GM21528 (cell line): Measurements from ENCODE around the gene PIP4K2A.
A peak's percentile ranks its signal among the peaks of the same experiment; 100 is the strongest.
"Not testable (repeated sequence)": the region's sequence is repeated elsewhere in the genome, so short reads cannot be mapped to it uniquely, and the experiment has no call there.

Experiments
- ATAC-seq: cut with Tn5 transposase; IDR thresholded peaks from one replicate; pipeline ENCODE4 v1.9.1; 2021; ENCODE audit warnings: mild to moderate bottlenecking, moderate library complexity; ENCODE audit not compliant: unreplicated experiment, low FRiP score

PIP4K2A gene

GRCh38 chr10:22714479-22715289 lies at the start of gene PIP4K2A:
PIP4K2A (minus strand) TSS chr10:22714578; CDS start chr10:22714326, 252 bp downstream.
- peak; percentile 67 for ATAC-seq

GRCh38 chr10:22761569-22762220 lies 47.3 kb upstream of the PIP4K2A start:
- ATAC-seq, result no peak

GRCh38 chr10:22760025-22760424 lies 45.6 kb upstream of the PIP4K2A start:
- no peak for ATAC-seq

DNA sequence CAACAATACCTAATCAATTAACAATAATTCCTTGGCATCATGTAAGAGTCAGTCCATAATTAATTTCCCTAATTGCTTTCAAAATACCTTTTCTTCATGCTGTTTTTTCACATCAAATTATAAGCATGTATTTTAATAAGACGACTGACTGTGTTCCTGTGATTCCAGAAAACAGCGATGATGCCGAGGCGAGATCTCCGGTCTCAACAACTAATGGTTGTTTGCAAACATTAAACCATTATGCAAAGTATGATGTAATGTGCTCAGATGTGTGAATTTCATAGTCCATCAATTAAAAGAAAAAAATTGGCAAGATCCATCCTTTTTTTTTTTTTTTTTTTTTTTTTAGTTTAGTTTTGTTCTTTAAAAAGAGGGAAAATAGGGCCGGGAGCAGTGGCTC lies 44.5 kb upstream of the PIP4K2A start:
- no peak for ATAC-seq

DNA sequence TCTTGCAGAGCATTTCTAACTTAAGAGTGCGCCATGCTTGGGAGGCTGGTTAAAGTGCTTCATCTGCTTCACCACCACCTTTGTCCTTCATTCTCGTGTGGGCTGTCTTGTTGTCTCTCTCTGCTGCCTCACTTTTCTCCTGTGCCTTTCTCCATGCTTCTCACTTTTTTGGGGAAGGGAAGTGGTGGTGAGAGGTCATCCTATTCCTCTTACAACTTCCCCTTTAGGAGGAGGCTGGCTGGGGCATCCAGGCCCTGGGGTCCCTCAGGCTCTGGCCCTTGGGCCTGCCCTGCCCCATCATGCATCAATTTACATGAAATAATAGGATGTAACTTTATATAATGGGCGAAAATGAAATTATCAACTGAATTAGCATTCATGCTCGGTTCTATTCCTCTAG lies 39.9 kb upstream of the PIP4K2A start:
- ATAC-seq, result no peak

DNA sequence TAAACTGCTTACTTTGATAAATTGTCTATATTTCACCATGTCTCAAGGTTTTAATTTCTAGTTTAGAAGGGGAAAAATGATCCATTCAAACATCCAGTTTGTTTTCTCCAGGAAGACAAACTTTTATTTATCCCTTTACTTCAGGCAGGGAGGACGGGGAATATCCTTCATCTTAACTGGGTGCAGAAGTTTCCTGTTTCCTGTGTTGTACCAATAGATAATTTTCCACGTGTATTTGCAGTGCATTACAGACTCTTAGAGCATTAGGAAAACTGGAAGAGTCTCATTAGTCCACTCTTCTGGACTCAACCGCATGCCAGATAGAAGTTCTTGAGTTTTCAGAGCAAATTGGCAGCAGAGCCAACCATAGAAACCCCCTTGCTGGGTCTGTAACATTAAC lies 39.4 kb upstream of the PIP4K2A start:
- ATAC-seq, result no peak

DNA sequence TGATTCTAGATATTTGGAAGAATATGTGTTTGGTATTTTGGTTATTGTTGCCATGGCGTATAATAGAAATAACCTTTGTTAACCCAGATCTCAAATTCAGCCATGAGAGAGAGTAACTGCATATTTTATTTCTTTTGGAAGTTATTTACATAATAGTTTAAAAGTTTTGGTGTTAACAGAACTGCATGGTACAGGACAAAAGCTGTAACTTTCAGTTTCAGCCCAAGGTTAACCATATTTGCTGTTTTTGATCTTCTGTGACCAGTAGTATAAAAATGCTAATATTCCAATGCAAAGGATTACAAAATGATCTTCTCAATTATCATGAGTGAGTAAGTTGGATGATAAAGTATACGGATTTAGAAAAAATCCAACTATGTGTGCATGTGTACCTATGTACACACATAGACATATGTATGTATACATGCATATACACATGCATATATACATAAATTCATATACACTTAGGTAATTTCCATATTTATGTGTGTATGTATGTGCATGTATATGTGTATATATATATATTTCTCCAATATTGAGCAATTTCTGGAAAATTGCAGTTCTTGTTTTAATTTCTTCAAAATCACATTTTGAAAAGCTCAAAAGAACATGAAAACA lies 38.0 kb upstream of the PIP4K2A start:
- no peak for ATAC-seq

- ATAC-seq, result no peak
Observed at GRCh38 chr10:22750131-22750530, 35.8 kb upstream of the PIP4K2A start.

DNA sequence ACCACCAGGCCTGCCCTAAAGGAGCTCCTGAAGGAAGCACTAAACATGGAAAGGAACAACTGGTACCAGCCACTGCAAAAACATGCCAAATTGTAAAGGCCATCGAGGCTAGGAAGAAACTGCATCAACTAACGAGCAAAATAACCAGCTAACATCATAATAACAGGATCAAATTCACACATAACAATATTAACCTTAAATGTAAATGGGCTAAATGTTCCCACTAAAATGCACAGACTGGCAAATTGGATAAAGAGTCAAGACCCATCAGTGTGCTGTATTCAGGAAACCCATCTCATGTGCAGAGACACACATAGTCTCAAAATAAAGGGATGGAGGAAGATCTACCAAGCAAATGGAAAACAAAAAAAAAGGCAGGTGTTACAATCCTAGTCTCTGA lies 30.5 kb upstream of the PIP4K2A start:
- not testable (repeated sequence) for ATAC-seq

GRCh38 chr10:22742678-22743077 lies 28.3 kb upstream of the PIP4K2A start:
- ATAC-seq, result peak; percentile 95

DNA sequence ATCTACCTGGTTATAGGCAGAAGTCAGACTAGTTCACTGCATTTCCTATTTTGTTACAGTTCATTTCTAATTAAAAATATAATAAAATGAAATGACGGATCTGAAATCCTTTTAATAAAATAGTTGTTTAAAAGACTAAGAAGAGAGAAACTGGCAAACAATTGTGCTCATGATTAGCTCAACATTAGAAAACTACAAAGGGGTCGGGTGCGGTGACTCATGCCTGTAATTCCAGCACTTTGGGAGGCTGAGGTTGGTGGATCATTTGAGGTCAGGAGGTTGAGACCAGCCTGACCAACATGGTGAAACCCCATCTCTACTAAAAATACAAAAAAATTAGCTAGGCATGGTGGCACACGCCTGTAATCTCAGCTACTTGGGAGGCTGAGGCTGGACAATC lies 27.3 kb upstream of the PIP4K2A start:
- ATAC-seq, result not testable (repeated sequence)

DNA sequence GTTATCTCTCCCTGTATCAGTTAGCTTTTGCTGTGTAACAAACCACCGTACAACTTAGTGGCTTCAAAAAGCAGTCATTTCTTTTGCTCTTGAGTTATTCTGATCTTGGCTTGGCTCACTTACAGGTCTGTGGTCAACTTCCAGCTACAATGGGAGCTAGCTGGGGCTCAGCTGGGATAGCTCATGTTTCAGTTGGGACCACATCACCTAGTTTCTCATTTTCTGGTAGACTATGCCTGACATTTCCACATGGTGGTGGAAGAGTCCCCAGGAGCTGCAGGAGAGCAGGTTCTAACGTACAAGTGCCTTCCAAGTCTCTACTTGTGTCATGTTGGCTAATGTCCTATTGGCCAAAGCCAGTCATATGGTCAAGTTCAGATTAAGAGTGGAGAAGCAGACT lies 25.8 kb upstream of the PIP4K2A start:
- ATAC-seq, result no peak

DNA sequence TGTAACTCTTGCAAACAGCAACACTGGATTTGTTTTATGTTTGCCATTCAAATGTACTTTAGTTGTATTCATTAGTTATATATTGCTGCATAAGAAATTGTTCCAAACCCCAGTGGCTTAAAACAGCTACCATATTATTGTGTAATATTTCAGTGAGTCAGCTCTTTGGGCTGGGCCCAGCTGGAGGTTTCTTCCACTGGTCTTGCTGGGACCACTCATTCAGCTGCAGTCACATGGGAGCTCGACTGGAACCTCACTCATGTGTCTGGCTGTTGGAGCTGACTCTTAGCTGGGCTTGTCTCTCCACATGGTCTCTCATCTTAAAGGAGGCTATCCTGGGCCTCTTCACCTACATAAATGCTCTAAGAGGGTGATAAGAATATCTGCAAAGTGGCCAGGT lies 23.2 kb upstream of the PIP4K2A start:
- ATAC-seq, result no peak

- ATAC-seq, result no peak
Observed at GRCh38 chr10:22736134-22736533, 21.8 kb upstream of the PIP4K2A start.

GRCh38 chr10:22733992-22734391 lies 19.6 kb upstream of the PIP4K2A start:
- no peak for ATAC-seq

DNA sequence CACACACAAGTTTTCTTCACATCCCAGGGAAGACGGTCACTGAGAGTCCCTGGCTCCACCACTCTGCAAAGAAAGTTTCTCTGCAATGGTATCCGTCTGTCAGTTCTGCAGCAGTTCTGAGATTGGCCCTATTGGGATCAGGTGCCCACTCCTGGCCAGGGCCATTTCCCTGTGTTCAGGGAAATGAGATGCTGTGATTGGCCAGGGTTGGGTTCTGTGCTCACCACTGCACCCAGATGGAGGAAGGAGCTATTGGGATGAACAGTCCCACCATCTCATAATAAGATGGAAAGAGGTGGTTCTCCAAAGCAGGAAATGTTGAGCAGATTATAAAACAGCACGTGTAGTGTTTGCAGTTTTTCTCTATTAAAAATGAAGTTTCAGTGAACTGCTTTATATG lies 13.3 kb upstream of the PIP4K2A start:
- ATAC-seq, result no peak

- no peak for ATAC-seq
Observed at GRCh38 chr10:22727112-22727511, 12.7 kb upstream of the PIP4K2A start.

DNA sequence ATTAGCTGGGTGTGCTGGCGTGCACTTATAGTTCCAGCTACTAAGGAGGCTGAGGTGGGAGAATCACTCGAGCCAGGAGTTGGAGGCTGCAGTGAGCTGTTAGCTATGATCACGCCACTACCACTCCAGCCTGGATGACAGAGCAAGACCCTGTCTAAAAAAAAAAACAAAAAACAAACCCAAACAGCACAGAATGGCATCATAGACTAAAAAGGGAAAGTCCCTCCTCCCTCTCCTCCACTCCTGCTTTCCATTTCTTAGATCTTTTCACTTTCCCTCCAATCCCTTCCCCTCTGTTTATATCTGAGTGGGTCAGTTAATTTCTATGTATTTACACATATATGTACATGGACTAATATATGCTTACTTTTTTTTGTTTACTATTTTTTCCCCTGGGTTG lies 10.4 kb upstream of the PIP4K2A start:
- no peak for ATAC-seq

- peak; percentile 51 for ATAC-seq
Observed at GRCh38 chr10:22723783-22724182, 9.4 kb upstream of the PIP4K2A start.

GRCh38 chr10:22723343-22723779 lies 9.0 kb upstream of the PIP4K2A start:
- peak; percentile 77 for ATAC-seq

GRCh38 chr10:22722626-22723169 lies 8.3 kb upstream of the PIP4K2A start:
- no peak for ATAC-seq
